Measurements from ENCODE around the gene XKRX.

DNA sequence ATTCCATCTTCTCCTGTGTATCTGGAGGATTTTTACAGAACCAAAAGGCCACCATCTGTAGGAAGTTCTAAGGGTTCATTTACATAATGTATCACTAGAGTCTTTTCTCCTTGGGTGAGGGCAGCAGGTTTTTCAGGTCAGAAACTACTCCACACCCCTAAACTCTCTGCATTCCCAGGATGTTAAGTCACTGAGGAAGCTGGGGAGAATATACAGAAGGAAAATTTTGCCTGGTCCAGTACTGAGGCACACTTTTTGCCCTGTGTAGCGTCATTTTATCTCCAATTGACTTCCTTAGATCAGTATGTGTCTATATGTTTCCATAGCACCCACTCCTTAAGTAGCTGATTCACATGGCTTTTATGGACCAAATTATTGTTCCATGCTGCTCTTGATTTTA is 17.0 kb downstream of the XKRX start:
- TF ChIP-seq CTCF (IDR thresholded peaks at IDR 0.05; ENCODE audit: borderline replicate concordance, extremely low read depth, low read length, poor library complexity, severe bottlenecking) (no peak), EZH2 (IDR thresholded peaks at IDR 0.05; ENCODE audit: borderline replicate concordance, low read depth, low read length, severe bottlenecking) (no peak)

All from DND-41 (cell line).